ENCODE measurements around the gene EPHB1. TPM values are rescaled to one million over a fixed set of nuclear protein-coding genes. Genes with fewer than 3 reads are reported as not detected.
"Not testable (repeated sequence)": the region's sequence is repeated elsewhere in the genome, so short reads cannot be mapped to it uniquely, and the experiment has no call there.

Gene EPHB1
- total RNA-seq, 2 donors from 2014 or later = 1.3 to 3.5 TPM

DNA sequence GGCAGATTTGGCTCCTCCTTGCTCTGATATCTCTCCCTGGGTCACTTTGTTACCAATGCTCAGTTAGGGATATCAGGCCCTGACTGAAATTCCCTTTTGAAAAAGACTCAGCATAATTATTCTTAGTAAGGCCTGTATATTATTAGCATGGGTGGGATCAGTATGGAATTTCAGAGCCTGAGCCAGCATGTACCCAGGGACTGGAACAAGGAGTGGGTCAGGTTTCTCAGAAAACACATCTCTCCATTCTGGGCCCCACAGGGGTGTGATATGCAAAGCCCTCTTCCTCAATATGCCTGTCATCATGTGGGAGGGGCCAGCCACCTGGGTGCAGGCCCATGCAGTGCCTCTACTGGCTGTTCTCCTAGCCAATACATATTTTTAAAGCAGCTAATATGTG lies 423.2 kb downstream of the EPHB1 start:
- DNase-seq = no peak
- Mint-ChIP-seq H3K36me3 (ENCODE audit: low read depth) (peaks cover 2% of the 10 kb centered on the region), H3K4me3 (no peak overlapping the region), H3K27me3 (no peaks in the 10 kb centered on the region), H3K4me1 (no peaks in the 10 kb centered on the region), H3K27ac (no peak overlapping the region)
- ATAC-seq = no peak
- no peaks in the 10 kb centered on the region for H3K9me3 ChIP-seq (ENCODE audit: control insufficient read depth, low read length, poor library complexity, severe bottlenecking)

DNA sequence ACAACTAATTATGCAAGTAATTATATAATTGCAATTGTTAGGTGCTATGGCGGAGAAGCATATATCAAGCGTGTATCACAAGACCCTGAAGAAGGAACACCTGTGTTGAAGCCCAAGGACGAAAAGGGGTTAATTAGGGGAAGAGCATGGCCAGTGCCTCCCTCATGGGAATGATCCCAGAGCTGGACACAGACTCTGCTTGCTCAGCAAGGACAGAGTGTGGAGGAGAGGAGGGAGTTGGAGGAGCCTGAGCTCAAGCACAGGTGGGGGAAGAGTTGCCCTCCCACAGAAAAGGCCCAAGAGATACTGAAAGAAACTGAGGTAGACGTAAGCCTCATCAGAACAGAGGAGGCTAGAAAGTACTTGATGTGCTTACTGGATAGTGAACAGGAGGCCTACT lies 423.7 kb downstream of the EPHB1 start:
- Mint-ChIP-seq H3K27ac (no peak overlapping the region), H3K4me1 (no peaks in the 10 kb centered on the region), H3K4me3 (no peak overlapping the region), H3K27me3 (no peaks in the 10 kb centered on the region), H3K36me3 (ENCODE audit: low read depth) (peaks cover 1% of the 10 kb centered on the region)
- no peak for ATAC-seq
- DNase-seq = no peak
- H3K9me3 ChIP-seq (ENCODE audit: control insufficient read depth, low read length, poor library complexity, severe bottlenecking) = no peaks in the 10 kb centered on the region

DNA sequence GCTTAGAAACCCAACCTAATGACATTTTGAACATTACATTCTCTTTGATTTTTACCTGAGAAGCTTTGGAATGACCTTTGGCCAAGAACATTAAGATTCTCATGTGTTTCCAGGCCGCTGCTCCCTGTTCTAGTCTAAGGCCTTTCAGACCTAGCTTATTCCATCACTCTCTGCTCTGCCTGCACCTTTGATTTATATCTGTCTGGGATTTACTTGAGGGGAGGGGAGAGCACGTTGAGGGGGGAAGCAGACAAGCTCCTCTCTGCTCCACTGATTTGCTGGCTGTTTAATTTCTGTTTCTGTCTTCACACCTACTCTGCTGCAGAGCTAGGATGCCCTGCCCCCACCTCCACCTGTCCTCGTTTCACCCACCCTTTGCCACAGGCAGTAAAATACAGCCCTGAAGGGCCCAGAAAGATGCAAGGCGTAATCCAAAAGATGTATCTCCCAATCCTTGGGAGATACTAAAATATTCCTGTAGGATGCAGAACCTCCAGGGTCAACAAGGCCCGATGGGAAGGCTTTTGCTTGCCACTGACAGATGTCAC lies 429.8 kb downstream of the EPHB1 start:
- no peak for DNase-seq
- H3K27ac Mint-ChIP-seq = no peak overlapping the region
- no peaks in the 10 kb centered on the region for H3K36me3 Mint-ChIP-seq (ENCODE audit: low read depth)
- ATAC-seq = no peak
- H3K4me3 Mint-ChIP-seq = no peak overlapping the region
- no peaks in the 10 kb centered on the region for H3K4me1 Mint-ChIP-seq
- no peaks in the 10 kb centered on the region for H3K9me3 ChIP-seq (ENCODE audit: control insufficient read depth, low read length, poor library complexity, severe bottlenecking)
- H3K27me3 Mint-ChIP-seq = peaks cover 6% of the 10 kb centered on the region

DNA sequence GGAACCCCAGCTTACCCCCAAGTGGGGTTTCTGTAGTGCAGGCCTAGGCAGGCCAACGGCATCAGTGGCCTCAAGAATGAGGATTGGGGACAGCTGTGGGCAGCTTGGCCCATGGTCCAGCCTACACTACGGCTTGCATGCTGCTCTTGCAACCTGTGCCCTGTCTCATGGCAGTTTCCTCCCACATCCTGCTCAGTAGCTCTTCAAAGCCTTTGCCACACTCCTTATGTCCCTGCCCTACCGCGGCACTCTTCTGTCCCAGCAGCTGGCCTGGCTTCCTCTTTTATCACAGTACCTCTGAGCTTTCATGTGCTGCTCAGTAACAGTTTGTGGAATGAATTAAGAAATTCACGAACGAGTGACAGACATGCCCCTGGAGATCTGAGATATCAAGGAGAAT lies 431.0 kb downstream of the EPHB1 start:
- H3K9me3 ChIP-seq (ENCODE audit: control insufficient read depth, low read length, poor library complexity, severe bottlenecking) = no peaks in the 10 kb centered on the region
- no peak overlapping the region for H3K4me3 Mint-ChIP-seq
- no peaks in the 10 kb centered on the region for H3K36me3 Mint-ChIP-seq (ENCODE audit: low read depth)
- H3K27me3 Mint-ChIP-seq = peaks cover 6% of the 10 kb centered on the region
- H3K27ac Mint-ChIP-seq = no peak overlapping the region
- DNase-seq (no peak), ATAC-seq (no peak)
- H3K4me1 Mint-ChIP-seq = no peaks in the 10 kb centered on the region

DNA sequence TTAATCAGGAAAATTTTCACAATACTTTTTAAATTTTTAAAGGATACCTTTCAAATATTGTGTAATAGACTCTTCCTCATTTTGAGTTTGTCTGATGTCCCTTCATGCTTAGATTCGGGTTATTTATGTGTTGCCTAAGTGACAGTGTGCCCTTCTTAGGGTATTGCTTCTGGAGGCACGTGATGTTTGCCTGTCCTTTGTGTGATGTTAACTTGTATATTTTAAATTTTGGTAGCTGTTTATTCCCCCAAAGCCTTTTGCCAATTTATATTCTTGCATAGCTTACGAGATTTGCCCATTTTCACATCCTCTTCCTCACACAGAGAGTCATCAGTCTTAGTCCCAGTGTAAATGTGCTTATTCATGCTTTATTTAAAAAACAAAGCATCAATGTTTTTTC lies 433.1 kb downstream of the EPHB1 start:
- DNase-seq (no peak), ATAC-seq (no peak)
- peaks cover 2% of the 10 kb centered on the region for H3K36me3 Mint-ChIP-seq (ENCODE audit: low read depth)
- H3K9me3 ChIP-seq (ENCODE audit: control insufficient read depth, low read length, poor library complexity, severe bottlenecking) = no peaks in the 10 kb centered on the region
- no peak overlapping the region for H3K27ac Mint-ChIP-seq
- no peaks in the 10 kb centered on the region for H3K4me1 Mint-ChIP-seq
- H3K27me3 Mint-ChIP-seq = peaks cover 6% of the 10 kb centered on the region
- H3K4me3 Mint-ChIP-seq = no peak overlapping the region

DNA sequence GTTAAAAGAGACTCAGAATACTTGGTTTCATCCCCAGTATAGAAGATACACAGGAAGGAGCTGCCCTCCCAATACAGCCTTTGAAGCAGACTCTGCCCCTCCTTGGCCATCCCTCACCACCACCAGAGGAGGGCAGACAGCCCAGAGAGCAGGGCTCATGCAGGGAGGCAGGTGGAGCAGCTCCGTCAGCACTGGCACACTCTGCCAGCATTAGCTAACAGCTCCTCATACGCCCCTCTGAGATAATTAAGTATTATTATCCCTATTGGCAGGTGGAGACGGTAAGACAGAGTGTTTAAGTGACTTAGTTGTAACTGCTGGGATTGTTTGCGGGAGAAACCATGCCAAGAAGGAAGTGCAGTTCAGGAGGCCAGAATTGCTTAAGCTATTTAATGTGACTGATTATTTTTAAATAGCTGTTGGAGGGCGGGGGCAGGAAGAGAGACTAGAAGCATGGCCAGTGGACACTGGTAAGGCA lies 434.0 kb downstream of the EPHB1 start:
- no peaks in the 10 kb centered on the region for H3K4me1 Mint-ChIP-seq
- H3K9me3 ChIP-seq (ENCODE audit: control insufficient read depth, low read length, poor library complexity, severe bottlenecking) = no peaks in the 10 kb centered on the region
- DNase-seq (no peak), ATAC-seq (no peak)
- H3K36me3 Mint-ChIP-seq (ENCODE audit: low read depth) = peaks cover 2% of the 10 kb centered on the region
- H3K27me3 Mint-ChIP-seq = peaks cover 6% of the 10 kb centered on the region
- H3K27ac Mint-ChIP-seq = no peak overlapping the region
- H3K4me3 Mint-ChIP-seq = no peak overlapping the region

DNA sequence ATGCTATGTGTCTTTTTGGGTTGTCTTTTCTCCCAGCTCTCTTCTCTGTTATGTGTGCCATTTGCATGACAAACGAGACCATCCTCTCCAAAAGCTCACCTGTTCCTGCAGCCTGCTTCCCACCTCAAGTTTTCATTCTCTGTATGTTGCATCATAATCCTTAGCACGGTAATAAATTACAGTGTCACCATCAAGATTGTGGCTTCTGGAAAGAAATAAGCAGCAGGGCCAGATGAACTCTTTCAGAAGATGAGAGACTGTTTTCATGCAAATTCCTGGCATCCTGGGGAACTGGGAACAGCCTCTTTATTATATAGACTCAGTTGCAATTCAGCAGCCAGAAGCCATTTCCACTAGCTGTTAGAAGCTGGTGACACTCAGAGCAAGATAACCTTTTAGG lies 436.7 kb downstream of the EPHB1 start:
- no peak overlapping the region for H3K4me3 Mint-ChIP-seq
- H3K9me3 ChIP-seq (ENCODE audit: control insufficient read depth, low read length, poor library complexity, severe bottlenecking) = no peaks in the 10 kb centered on the region

DNA sequence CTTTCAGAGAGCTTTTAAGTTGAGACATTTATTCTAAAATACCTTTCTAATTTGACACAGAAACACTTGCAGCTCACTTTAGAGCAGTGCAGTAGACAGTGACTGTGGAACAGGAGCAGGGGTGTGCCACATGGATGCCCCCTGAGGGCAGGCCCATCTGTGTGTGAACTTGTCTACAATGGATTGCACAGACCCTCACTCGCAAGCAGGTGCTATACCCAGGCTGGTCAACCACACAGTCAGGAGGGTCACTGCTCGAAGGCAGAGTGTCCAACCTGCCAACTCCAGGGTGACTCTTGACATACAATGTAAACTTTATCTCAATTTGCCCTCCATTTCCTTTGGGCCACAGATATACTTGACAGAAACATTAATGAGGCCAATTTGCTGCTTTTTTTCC lies 437.2 kb downstream of the EPHB1 start:
- H3K4me3 Mint-ChIP-seq = no peak overlapping the region
- ATAC-seq = no peak
- no peak overlapping the region for H3K27ac Mint-ChIP-seq
- peaks cover 2% of the 10 kb centered on the region for H3K36me3 Mint-ChIP-seq (ENCODE audit: low read depth)
- peaks cover 6% of the 10 kb centered on the region for H3K27me3 Mint-ChIP-seq
- no peak for DNase-seq
- H3K4me1 Mint-ChIP-seq = no peaks in the 10 kb centered on the region
- H3K9me3 ChIP-seq (ENCODE audit: control insufficient read depth, low read length, poor library complexity, severe bottlenecking) = no peaks in the 10 kb centered on the region

More for the DNA sequence above, 436.7 kb downstream of the EPHB1 start:
- ATAC-seq (no peak), DNase-seq (no peak)
- peaks cover 6% of the 10 kb centered on the region for H3K27me3 Mint-ChIP-seq
- H3K36me3 Mint-ChIP-seq (ENCODE audit: low read depth) = peaks cover 2% of the 10 kb centered on the region
- no peak overlapping the region for H3K27ac Mint-ChIP-seq
- H3K4me1 Mint-ChIP-seq = no peaks in the 10 kb centered on the region

DNA sequence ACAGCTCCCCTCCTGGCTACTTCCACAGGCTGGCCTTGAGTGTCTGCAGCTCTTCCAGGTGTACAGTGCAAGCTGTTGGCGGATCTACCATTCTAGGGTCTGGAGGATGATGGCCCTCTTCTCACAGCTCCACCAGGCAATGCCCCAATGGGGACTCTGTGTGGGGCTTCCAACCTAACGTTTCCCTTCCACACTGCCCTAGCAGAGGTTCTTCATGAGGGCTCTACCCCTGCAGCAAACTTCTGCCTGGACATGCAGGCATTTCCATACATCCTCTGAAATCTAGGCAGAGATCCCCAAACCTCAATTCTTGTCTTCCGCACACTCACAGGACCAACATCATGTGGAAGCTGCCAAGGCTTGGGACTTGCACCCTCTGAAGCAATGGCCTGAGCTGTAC lies 438.4 kb downstream of the EPHB1 start:
- not testable (repeated sequence) for H3K4me1 Mint-ChIP-seq; H3K27ac Mint-ChIP-seq; H3K4me3 Mint-ChIP-seq; H3K9me3 ChIP-seq (ENCODE audit: control insufficient read depth, low read length, poor library complexity, severe bottlenecking); H3K36me3 Mint-ChIP-seq (ENCODE audit: low read depth); H3K27me3 Mint-ChIP-seq; ATAC-seq; DNase-seq

DNA sequence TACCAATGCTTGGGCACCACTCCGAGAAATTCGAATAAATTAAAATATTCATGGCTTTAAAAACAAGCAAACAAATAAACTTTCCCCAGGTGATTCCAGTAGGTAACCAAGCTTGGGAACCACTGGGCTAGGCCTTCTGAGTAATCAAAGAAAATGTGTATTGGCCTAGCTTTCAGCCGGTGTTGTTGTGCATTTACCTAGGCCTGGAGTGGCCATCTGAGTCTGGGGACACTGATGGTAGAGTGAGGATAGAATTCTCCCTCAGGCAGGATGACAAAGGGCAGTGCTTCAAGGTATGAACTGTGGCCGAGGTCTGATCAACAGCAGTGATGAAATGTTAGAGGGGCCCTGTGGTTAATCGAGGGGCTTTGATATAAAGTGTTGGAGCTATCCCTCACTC lies 440.5 kb downstream of the EPHB1 start:
- H3K36me3 Mint-ChIP-seq (ENCODE audit: low read depth) = peaks cover 2% of the 10 kb centered on the region
- no peak for DNase-seq
- H3K4me1 Mint-ChIP-seq = no peaks in the 10 kb centered on the region
- H3K9me3 ChIP-seq (ENCODE audit: control insufficient read depth, low read length, poor library complexity, severe bottlenecking) = no peaks in the 10 kb centered on the region
- H3K27ac Mint-ChIP-seq = no peak overlapping the region
- ATAC-seq = no peak
- peaks cover 5% of the 10 kb centered on the region for H3K27me3 Mint-ChIP-seq
- no peak overlapping the region for H3K4me3 Mint-ChIP-seq

DNA sequence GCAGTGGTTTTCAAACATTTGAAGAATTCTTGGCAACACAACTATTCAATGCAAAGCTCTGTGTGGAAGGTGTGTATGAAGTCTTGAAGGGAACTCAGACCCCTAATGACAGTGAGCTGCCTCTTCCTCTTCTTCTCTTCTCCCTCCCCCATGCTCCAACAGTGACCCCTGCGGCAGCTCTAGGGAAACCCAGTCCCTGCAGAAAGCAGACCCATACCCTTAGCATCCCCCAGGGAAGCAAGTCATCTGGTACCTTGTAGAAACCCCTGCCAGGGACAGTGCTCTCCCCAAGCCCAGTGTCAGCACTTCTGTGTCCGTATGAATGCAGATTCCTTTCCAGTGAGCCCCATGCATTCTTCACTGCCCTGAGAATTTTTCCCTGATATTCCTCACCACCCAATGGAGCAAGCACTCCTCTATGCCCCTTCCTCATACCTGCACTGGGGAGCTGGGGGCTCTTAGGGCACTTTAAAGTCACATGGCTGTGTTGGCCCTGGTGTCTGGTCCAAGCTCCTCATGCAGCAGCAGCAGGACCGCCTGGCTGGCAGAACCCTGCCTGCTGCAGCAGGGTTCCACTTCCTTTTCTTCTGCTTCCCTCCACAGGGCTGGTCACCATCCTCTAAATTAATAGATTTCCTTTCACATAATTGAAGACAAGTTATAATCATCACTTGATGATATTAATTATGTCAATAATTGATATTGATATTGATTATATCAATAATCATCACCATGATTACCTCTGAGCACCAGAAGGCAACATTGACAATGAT lies 442.5 kb downstream of the EPHB1 start:
- no peaks in the 10 kb centered on the region for H3K9me3 ChIP-seq (ENCODE audit: control insufficient read depth, low read length, poor library complexity, severe bottlenecking)
- Mint-ChIP-seq H3K27me3 (peaks cover 8% of the 10 kb centered on the region), H3K27ac (no peak overlapping the region), H3K36me3 (ENCODE audit: low read depth) (no peaks in the 10 kb centered on the region), H3K4me1 (no peaks in the 10 kb centered on the region), H3K4me3 (no peak overlapping the region)
- DNase-seq (no peak), ATAC-seq (no peak)

DNA sequence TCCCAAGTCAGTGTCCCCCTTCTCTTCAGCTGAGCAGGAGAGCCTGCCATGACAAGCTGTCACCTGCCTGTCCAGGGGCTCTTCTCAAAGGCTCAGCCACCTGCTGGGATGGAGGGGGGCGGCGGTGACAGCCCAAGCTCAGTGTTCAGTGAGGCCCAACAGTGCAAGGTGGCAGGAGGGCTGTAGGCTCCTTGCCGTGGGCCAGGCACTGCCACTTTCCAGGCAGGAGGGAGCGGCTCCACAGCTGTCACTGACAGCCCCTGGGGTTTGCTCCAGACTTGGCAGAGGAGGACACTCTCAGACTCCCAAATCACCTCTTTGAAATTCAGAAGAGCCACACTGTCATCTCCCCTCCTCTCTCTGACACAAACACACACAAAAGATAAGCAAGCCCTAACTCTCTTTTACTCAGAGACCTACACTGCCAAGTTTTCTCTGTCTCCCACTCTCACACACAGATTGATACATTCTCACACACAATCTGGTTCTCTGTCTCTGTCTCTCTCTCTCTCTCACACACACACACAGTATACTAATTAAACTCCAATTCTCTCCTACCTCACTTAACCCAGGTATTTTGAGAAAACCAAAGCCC lies 443.3 kb downstream of the EPHB1 start:
- no peaks in the 10 kb centered on the region for H3K4me1 Mint-ChIP-seq
- H3K4me3 Mint-ChIP-seq = no peak overlapping the region
- no peaks in the 10 kb centered on the region for H3K36me3 Mint-ChIP-seq (ENCODE audit: low read depth)
- H3K27ac Mint-ChIP-seq = no peak overlapping the region
- no peak for ATAC-seq
- no peak for DNase-seq
- peaks cover 8% of the 10 kb centered on the region for H3K27me3 Mint-ChIP-seq
- H3K9me3 ChIP-seq (ENCODE audit: control insufficient read depth, low read length, poor library complexity, severe bottlenecking) = no peaks in the 10 kb centered on the region

DNA sequence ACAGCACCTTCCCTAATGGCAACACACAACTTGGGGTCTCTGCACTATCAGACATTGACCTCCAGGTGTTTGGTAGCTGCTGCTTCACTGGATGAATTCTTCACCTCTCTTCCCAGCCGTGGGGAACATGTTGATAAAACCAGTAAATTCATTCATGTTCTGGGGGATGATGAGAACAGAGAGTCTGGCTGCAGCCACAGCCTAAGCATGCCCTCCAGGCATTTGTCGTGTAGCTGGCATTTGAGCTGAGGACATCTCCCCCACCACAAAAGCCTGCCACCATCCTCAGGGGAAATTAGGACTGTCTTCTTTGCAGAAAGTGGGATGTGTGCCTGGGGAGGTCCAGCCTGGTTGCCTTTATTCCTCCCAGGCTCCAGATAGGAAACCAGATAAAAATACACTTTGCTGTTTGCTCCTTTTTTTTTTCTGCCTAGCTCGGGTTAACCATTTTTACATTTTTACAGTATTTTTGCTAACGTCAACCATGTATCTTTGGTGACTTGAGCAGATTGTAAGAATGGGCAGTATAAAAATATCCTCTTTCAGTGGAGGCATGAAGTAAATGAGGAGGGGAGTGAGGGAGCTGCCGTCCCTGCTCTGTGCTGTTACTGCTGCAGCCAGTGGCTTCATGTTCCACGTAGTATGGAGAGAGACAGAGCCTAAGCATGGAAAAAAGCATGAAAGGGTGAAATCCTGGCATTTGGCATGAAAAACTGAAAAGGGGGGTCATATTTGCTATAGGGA lies 444.0 kb downstream of the EPHB1 start:
- no peak overlapping the region for H3K4me3 Mint-ChIP-seq
- DNase-seq (no peak), ATAC-seq (no peak)
- H3K4me1 Mint-ChIP-seq = no peaks in the 10 kb centered on the region
- no peaks in the 10 kb centered on the region for H3K36me3 Mint-ChIP-seq (ENCODE audit: low read depth)
- no peaks in the 10 kb centered on the region for H3K9me3 ChIP-seq (ENCODE audit: control insufficient read depth, low read length, poor library complexity, severe bottlenecking)
- H3K27ac Mint-ChIP-seq = no peak overlapping the region
- H3K27me3 Mint-ChIP-seq = peaks cover 8% of the 10 kb centered on the region
